Measurements from ENCODE around the gene TTLL6. TPM values are rescaled to one million over a fixed set of nuclear protein-coding genes. Genes with fewer than 3 reads are reported as not detected.

The TTLL6 gene
- total and polyA plus RNA-seq, 8 donors: 0.48 to 11.0 (median 1.6) TPM; not detected in 4

DNA sequence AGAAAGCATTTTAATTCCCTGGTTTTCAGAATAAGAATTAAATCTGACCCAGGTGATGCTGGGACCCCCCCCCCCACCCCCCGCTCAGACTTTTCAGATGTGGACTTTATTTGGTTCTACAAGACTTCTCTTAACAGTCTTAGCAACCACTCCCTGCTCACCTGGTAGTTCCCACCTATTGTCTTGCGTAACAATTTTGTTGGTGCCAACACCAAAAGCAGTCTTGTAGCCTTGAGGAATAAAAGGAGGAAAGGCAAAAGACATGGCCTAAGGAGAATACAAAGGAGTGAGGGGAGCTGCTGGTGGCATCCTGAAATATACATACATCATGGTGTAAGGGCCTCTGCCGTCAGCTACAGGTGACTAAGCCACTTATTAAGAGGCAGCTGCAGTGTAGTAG, 5.0 kb downstream of the TTLL6 start:
- intact Hi-C loops (cut with DNase I; ENCODE audit: low total_unique reads): no loop called here
- no peak overlapping the region for H3K4me3 ChIP-seq
- peaks cover 0 to 20% (median 0%) of the 10 kb centered on the region in 3 donors for H3K27me3 ChIP-seq
- peaks cover 9 to 24% (median 16%) of the 10 kb centered on the region in 4 donors for H3K4me1 ChIP-seq
- H3K27ac ChIP-seq: peak overlapping the region in 1 of 5 donors; percentile 33
- TF ChIP-seq EP300 (IDR thresholded peaks at IDR 0.05): no peak
- TF ChIP-seq POLR2A (IDR thresholded peaks at IDR 0.05): no peak
- TF ChIP-seq CTCF (IDR thresholded peaks at IDR 0.05): no peak
- no peak for TF ChIP-seq POLR2AphosphoS5 (IDR thresholded peaks at IDR 0.05)
- no peak for DNase-seq
- H3K9me3 ChIP-seq: no peaks in the 10 kb centered on the region
- 70 to 84% (median 75%) methylated on average over 3 of the region's 3 CpGs for WGBS, 5 donors
- H3K36me3 ChIP-seq: no peaks in the 10 kb centered on the region

DNA sequence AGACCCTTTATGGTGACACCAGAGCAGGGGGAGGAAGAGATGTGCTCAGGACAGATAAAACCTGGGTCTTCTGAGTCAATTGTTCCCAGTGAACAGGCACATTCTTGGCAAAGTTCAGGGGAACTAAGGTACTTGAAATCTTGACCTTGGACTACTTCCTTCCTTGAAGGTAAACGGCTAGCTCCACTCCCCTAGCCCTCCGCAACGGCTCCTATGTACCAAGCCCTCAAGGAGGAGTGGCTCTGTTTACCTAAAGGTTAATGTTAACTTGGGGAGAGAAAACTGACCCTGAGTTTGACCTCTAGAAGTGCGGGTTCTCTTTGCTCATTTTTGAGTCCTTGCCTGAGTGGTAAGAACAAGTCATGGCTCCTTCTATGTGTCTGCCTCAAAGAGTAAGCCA, 7.8 kb downstream of the TTLL6 start:
- peak; percentile 65 to 85 for DNase-seq
- no peak for TF ChIP-seq CTCF (IDR thresholded peaks at IDR 0.05)
- TF ChIP-seq POLR2AphosphoS5 (IDR thresholded peaks at IDR 0.05): peak in 2 of 3 donors; percentile 12 to 50
- Histone ChIP-seq H3K9me3 (no peaks in the 10 kb centered on the region), H3K4me1 (peaks cover 9 to 15% (median 12%) of the 10 kb centered on the region in 4 donors), H3K27ac (peak overlapping the region in 4 of 5 donors; percentile 28 to 65 (median 49)), H3K4me3 (no peak overlapping the region), H3K27me3 (peaks cover 0 to 6% (median 0%) of the 10 kb centered on the region in 3 donors), H3K36me3 (no peaks in the 10 kb centered on the region)
- 13 to 38% (median 22%) methylated on average over 4 of the region's 4 CpGs for WGBS, 5 donors
- intact Hi-C loops (cut with DNase I; ENCODE audit: low total_unique reads): no loop called here

DNA sequence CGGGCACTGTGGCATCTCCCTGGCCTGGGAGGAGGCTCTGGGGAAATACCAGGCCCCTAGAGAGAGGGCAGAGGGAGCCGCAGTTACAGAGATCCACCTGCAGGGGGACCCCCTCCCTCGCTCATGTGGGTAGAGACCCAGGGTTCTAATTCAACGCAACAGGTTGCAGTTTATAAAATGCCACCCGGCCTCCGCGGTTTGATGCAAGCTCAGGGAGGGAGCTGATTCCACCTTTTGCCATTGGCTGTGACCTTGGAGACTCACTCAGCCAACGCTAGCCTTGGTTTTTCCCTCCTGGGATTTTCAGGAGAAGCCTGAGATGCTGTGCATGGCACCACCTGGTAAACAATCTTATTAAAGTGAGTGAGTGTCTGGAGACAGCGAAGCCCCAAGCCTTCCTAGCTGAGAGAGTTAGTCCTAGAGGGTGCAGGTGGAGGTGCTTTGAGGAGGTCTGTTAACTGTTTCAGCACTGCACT, 12.1 kb downstream of the TTLL6 start:
- TF ChIP-seq EP300 (IDR thresholded peaks at IDR 0.05) (no peak), POLR2A (IDR thresholded peaks at IDR 0.05) (no peak), CTCF (IDR thresholded peaks at IDR 0.05) (peak in 5 of 7 experiments; percentile 83 to 96 (median 91)), POLR2AphosphoS5 (IDR thresholded peaks at IDR 0.05) (peak in 1 of 3 donors; percentile 21)
- peaks cover 9 to 43% (median 30%) of the 10 kb centered on the region in 4 donors for H3K4me1 ChIP-seq
- 3 to 7% (median 5%) methylated on average over 8 to 9 of the region's 9 CpGs for WGBS, 5 donors
- intact Hi-C loops (cut with DNase I; ENCODE audit: low total_unique reads): loop anchor here (2.0 kb wide), 1 partner anchor 72 kb away; no protein-coding TSS in a partner anchor
- peak; percentile 67 to 79 for DNase-seq
- H3K27ac ChIP-seq: no peak overlapping the region
- H3K4me3 ChIP-seq: no peak overlapping the region
- peaks cover 0 to 2% (median 0%) of the 10 kb centered on the region in 3 donors for H3K27me3 ChIP-seq
- H3K9me3 ChIP-seq: no peaks in the 10 kb centered on the region
- no peaks in the 10 kb centered on the region for H3K36me3 ChIP-seq

- WGBS, 5 donors: 42 to 49% (median 45%) methylated on average over 5 of the region's 5 CpGs
- intact Hi-C loops (cut with DNase I; ENCODE audit: low total_unique reads): no loop called here
- TF ChIP-seq POLR2A (IDR thresholded peaks at IDR 0.05) (no peak), POLR2AphosphoS5 (IDR thresholded peaks at IDR 0.05) (no peak), EP300 (IDR thresholded peaks at IDR 0.05) (no peak), CTCF (IDR thresholded peaks at IDR 0.05) (no peak)
- DNase-seq: no peak
- Histone ChIP-seq H3K27ac (no peak overlapping the region), H3K9me3 (no peaks in the 10 kb centered on the region), H3K4me1 (peaks cover 10 to 47% (median 31%) of the 10 kb centered on the region in 4 donors), H3K27me3 (peaks cover 0 to 18% (median 0%) of the 10 kb centered on the region in 3 donors), H3K36me3 (no peaks in the 10 kb centered on the region), H3K4me3 (no peak overlapping the region)
These were observed 16.3 kb downstream of the TTLL6 start for GRCh38 chr17:48800626-48801217.

Measured in stomach (tissue), 9 donors.